GM21717 (cell line): ENCODE data around the gene CCDC61.

Experiments
- ATAC-seq: cut with Tn5 transposase; IDR thresholded peaks from one replicate; pipeline ENCODE4 v1.9.1; 2021; ENCODE audit warnings: mild to moderate bottlenecking, moderate library complexity; ENCODE audit not compliant: unreplicated experiment

The CCDC61 gene

GRCh38 chr19:45973553-45974338 lies 21.5 kb upstream of the CCDC61 start, which contains the start of gene NOVA2:
Gene NOVA2, minus strand, starts transcription at chr19:45973865. Its CDS starts 514 bp downstream, at chr19:45973351.
- no peak for ATAC-seq

GRCh38 chr19:45975306-45976070 lies 19.8 kb upstream of the CCDC61 start:
- no peak for ATAC-seq

GRCh38 chr19:45976178-45976577 lies 19.1 kb upstream of the CCDC61 start:
- no peak for ATAC-seq

- ATAC-seq: no peak
Measured at GRCh38 chr19:45978156-45978555, 17.1 kb upstream of the CCDC61 start.

- no peak for ATAC-seq
Measured at GRCh38 chr19:45981350-45981749, 13.9 kb upstream of the CCDC61 start.

GRCh38 chr19:45985321-45985720 lies 9.9 kb upstream of the CCDC61 start:
- ATAC-seq: no peak

- ATAC-seq: no peak
Measured at GRCh38 chr19:45990113-45990728, 5.0 kb upstream of the CCDC61 start.

GRCh38 chr19:45994456-45994997 lies 740 bp upstream of the CCDC61 start:
- no peak for ATAC-seq

- ATAC-seq: no peak
Measured at GRCh38 chr19:45995715-45996385, 583 bp downstream of the CCDC61 start.

GRCh38 chr19:45996933-45997332 lies 1.7 kb downstream of the CCDC61 start:
- no peak for ATAC-seq

- no peak for ATAC-seq
Measured at GRCh38 chr19:45998834-45999233, 3.6 kb downstream of the CCDC61 start.

GRCh38 chr19:45999653-46000121 lies 4.4 kb downstream of the CCDC61 start:
- no peak for ATAC-seq

- ATAC-seq: no peak
Measured at GRCh38 chr19:46000491-46001246, 5.4 kb downstream of the CCDC61 start.

GRCh38 chr19:46002678-46003275 lies 7.5 kb downstream of the CCDC61 start:
- no peak for ATAC-seq

GRCh38 chr19:46006411-46006810 lies 11.1 kb downstream of the CCDC61 start:
- no peak for ATAC-seq

- no peak for ATAC-seq
Measured at GRCh38 chr19:46009530-46010510, 14.6 kb downstream of the CCDC61 start.

- ATAC-seq: no peak
Measured at GRCh38 chr19:46014534-46014933, 19.3 kb downstream of the CCDC61 start.

- no peak for ATAC-seq
Measured at GRCh38 chr19:46014941-46015686, 19.8 kb downstream of the CCDC61 start.
